B cell (primary cell): ENCODE results near the gene ANKRD37.

ENCODE experiments used
- EZH2 ChIP-seq: IDR thresholded peaks from 2 replicates; pipeline ENCODE4 v1.6.1; 2012; ENCODE audit warnings: borderline replicate concordance, low read depth, mild to moderate bottlenecking, moderate library complexity, low read length; ENCODE audit not compliant: insufficient read depth, poor library complexity, severe bottlenecking
- TF ChIP-seq, protein P1 (sequence below): fragments of 200-600 bp; IDR thresholded peaks from one replicate; pipeline ENCODE4 v1.8.0; 2022; ENCODE audit warnings: antibody characterized with exemption, mild to moderate bottlenecking

GRCh38 chr4:185429660-185430059 is 33.0 kb downstream of the ANKRD37 start:
- TF ChIP-seq, protein P1, sequence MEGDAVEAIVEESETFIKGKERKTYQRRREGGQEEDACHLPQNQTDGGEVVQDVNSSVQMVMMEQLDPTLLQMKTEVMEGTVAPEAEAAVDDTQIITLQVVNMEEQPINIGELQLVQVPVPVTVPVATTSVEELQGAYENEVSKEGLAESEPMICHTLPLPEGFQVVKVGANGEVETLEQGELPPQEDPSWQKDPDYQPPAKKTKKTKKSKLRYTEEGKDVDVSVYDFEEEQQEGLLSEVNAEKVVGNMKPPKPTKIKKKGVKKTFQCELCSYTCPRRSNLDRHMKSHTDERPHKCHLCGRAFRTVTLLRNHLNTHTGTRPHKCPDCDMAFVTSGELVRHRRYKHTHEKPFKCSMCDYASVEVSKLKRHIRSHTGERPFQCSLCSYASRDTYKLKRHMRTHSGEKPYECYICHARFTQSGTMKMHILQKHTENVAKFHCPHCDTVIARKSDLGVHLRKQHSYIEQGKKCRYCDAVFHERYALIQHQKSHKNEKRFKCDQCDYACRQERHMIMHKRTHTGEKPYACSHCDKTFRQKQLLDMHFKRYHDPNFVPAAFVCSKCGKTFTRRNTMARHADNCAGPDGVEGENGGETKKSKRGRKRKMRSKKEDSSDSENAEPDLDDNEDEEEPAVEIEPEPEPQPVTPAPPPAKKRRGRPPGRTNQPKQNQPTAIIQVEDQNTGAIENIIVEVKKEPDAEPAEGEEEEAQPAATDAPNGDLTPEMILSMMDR = no peak
- no peak for TF ChIP-seq EZH2
